Astrocyte (in vitro differentiated cells and primary cell): ENCODE data around the gene DHRS2.

Experiments used
- EZH2 ChIP-seq: IDR thresholded peaks from 2 replicates; pipeline ENCODE4 v1.6.1; 2012; ENCODE audit warnings: mild to moderate bottlenecking, low read length, inconsistent platforms; ENCODE audit not compliant: insufficient read depth
- TF ChIP-seq, protein P1 (sequence below): IDR thresholded peaks from 2 replicates; pipeline ENCODE4 v1.5.1; 2011; ENCODE audit warnings: low read depth, mild to moderate bottlenecking, inconsistent platforms, low read length, moderate library complexity; ENCODE audit not compliant: insufficient read depth

DNA sequence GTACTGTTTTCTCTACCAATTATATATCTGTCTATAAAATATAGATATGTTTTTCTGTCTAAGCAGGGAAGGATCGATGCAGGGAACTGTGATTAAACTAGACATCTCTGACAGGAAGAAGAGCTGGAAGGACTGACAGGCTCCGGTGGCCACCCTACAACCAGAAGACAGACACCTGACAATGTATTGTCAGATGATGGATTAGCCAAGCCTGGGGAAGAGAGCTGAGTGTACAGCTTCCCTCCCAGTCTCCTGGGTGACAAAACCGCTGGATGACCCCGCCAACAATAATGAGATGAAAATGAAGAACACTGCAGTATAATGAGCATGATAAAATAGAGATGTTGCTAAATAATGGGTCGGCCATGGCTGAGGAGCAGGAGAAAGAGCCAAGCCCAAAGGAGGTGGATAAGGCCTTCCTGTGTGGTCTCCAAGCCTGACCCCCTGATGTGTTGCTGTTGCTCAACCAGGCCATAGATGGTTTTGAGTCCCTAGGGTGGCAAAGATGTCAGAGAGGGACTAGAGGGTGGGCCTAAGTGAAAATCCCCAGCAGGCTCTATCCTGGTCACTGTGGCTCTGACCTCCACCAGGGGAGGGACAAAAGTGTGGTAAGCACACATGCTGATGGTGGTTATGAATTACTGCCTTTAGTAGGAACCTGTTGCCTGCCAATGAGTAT is 28.2 kb downstream of the DHRS2 start:
- TF ChIP-seq EZH2: no peak
- TF ChIP-seq, protein P1, sequence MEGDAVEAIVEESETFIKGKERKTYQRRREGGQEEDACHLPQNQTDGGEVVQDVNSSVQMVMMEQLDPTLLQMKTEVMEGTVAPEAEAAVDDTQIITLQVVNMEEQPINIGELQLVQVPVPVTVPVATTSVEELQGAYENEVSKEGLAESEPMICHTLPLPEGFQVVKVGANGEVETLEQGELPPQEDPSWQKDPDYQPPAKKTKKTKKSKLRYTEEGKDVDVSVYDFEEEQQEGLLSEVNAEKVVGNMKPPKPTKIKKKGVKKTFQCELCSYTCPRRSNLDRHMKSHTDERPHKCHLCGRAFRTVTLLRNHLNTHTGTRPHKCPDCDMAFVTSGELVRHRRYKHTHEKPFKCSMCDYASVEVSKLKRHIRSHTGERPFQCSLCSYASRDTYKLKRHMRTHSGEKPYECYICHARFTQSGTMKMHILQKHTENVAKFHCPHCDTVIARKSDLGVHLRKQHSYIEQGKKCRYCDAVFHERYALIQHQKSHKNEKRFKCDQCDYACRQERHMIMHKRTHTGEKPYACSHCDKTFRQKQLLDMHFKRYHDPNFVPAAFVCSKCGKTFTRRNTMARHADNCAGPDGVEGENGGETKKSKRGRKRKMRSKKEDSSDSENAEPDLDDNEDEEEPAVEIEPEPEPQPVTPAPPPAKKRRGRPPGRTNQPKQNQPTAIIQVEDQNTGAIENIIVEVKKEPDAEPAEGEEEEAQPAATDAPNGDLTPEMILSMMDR: no peak
